ENCODE measurements around the gene CDC16. TPM values are rescaled to one million over a fixed set of nuclear protein-coding genes. Genes with fewer than 3 reads are reported as not detected.

CDC16 gene
- total and polyA plus RNA-seq, 2 donors = 45.5 to 125 TPM

DNA sequence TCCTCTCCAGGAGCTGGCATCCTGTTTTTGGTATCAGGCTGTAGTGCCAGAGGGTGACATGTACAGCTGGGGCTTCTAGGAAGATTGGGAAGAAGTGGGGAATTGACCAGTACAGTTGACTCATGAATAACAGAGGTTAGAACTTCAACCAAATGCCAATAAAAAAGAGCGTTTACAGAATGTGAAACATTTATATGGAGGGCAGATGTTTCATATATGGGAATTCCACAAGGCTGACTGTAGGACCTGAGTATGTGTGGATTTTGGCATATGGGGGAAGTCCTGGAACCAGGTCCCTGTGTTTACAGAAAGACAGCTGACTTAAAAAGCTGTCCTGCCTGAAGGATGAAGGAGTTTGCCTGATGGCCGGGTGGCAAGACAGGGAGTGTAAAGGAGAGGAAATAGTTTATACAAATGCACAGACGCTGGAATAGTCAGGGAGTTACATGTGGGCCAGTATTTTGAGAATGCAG is 84.8 kb downstream of the CDC16 start:
- Histone ChIP-seq H3K4me3 (ENCODE audit: low read length in 2 of 2) (no peak overlapping the region), H3K27ac (ENCODE audit: low read depth in 1 of 2, low read length in 1 of 2) (no peak overlapping the region), H3K9me3 (ENCODE audit: control insufficient read depth in 2 of 2, insufficient read depth in 1 of 2, low read length in 1 of 2) (no peaks in the 10 kb centered on the region), H3K4me1 (ENCODE audit: control insufficient read depth in 2 of 2, insufficient read depth in 2 of 2, low read length in 2 of 2) (peaks cover 7 to 8% of the 10 kb centered on the region in 2 donors), H3K36me3 (ENCODE audit: control insufficient read depth in 2 of 2, insufficient read depth in 2 of 2, low read length in 1 of 2) (peaks cover 13 to 43% of the 10 kb centered on the region in 2 donors), H3K27me3 (ENCODE audit: control insufficient read depth in 2 of 2, insufficient read depth in 1 of 2, low read length in 1 of 2) (no peaks in the 10 kb centered on the region)
- WGBS = 93% methylated on average over 3 of the region's 3 CpGs
- DNase-seq (ENCODE audit: low read depth in 6 of 9, low spot score in 9 of 9) = no peak

DNA sequence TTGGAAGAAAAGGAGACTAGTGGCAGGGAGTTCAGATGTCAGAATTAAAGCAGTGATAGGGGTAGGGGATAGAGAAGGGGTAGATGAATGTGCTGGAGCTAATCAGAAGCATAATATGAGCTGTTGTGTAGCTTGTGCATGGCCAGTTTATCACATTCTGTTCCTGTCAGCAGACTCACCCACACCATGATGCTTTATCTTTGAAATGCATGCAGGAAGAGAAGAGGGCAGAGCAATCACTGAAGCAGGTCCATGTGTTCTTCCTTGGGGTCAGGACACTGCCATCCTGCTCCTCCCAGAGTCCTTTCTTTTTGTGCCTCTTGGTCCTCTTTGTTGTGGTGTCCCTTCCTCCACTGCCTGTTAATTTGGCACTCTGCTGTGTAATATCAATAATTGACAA is 85.4 kb downstream of the CDC16 start:
- no peak overlapping the region for H3K27ac ChIP-seq (ENCODE audit: low read depth in 1 of 2, low read length in 1 of 2)
- no peak overlapping the region for H3K4me3 ChIP-seq (ENCODE audit: low read length in 2 of 2)
- H3K27me3 ChIP-seq (ENCODE audit: control insufficient read depth in 2 of 2, insufficient read depth in 1 of 2, low read length in 1 of 2) = no peaks in the 10 kb centered on the region
- H3K9me3 ChIP-seq (ENCODE audit: control insufficient read depth in 2 of 2, insufficient read depth in 1 of 2, low read length in 1 of 2) = no peaks in the 10 kb centered on the region
- no peak for DNase-seq (ENCODE audit: low read depth in 6 of 9, low spot score in 9 of 9)
- H3K4me1 ChIP-seq (ENCODE audit: control insufficient read depth in 2 of 2, insufficient read depth in 2 of 2, low read length in 2 of 2) = peaks cover 6 to 8% of the 10 kb centered on the region in 2 donors
- peaks cover 19 to 48% of the 10 kb centered on the region in 2 donors for H3K36me3 ChIP-seq (ENCODE audit: control insufficient read depth in 2 of 2, insufficient read depth in 2 of 2, low read length in 1 of 2)

DNA sequence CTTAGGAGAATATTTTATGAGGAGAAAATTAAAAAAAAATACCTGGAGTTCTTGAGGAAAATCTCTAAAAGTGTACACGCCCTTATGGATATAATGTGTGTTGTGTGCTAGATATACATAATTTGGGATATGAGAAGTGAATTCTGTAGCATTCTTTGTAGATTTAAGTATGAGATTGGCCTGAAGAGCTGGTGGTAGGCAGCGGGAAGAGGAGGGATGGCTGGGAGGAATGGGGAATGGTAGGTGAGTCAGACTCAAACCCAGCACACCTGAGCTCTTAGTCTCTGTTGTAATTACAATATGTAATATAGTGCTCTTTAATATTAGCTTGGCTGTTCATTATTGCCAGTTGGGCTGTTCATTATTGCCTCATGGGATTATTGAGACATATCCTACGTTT is 86.6 kb downstream of the CDC16 start:
- DNase-seq (ENCODE audit: low read depth in 6 of 9, low spot score in 9 of 9) = no peak
- no peak overlapping the region for H3K27ac ChIP-seq (ENCODE audit: low read depth in 1 of 2, low read length in 1 of 2)
- peaks cover 3 to 4% of the 10 kb centered on the region in 2 donors for H3K4me1 ChIP-seq (ENCODE audit: control insufficient read depth in 2 of 2, insufficient read depth in 2 of 2, low read length in 2 of 2)
- 97% methylated on average over 3 of the region's 3 CpGs for WGBS
- H3K36me3 ChIP-seq (ENCODE audit: control insufficient read depth in 2 of 2, insufficient read depth in 2 of 2, low read length in 1 of 2) = peaks cover 22 to 60% of the 10 kb centered on the region in 2 donors
- no peak overlapping the region for H3K4me3 ChIP-seq (ENCODE audit: low read length in 2 of 2)
- H3K9me3 ChIP-seq (ENCODE audit: control insufficient read depth in 2 of 2, insufficient read depth in 1 of 2, low read length in 1 of 2) = no peaks in the 10 kb centered on the region
- H3K27me3 ChIP-seq (ENCODE audit: control insufficient read depth in 2 of 2, insufficient read depth in 1 of 2, low read length in 1 of 2) = no peaks in the 10 kb centered on the region

Other genes with a start within 250 kb of the CDC16 start
- gene RASA3, start 102.3 kb upstream of the CDC16 start, total RNA-seq = 25.1 TPM
- 23.8 TPM for gene RASA3, start 102.3 kb upstream of the CDC16 start, polyA plus RNA-seq
- 0.66 TPM for gene CFAP97D2, start 55.6 kb upstream of the CDC16 start, total RNA-seq
- gene CFAP97D2, start 55.6 kb upstream of the CDC16 start, polyA plus RNA-seq = 0.34 TPM
- 28.2 TPM for gene UPF3A, start 46.7 kb downstream of the CDC16 start, total RNA-seq
- 81.0 TPM for gene UPF3A, start 46.7 kb downstream of the CDC16 start, polyA plus RNA-seq
- 5.7 TPM for gene CHAMP1, start 79.6 kb downstream of the CDC16 start, total RNA-seq
- gene CHAMP1, start 79.6 kb downstream of the CDC16 start, polyA plus RNA-seq = 8.7 TPM

Data from thymus (tissue), 11 donors.